GM12878 (cell line): ENCODE measurements around the gene PTPRN2. TPM values are rescaled to one million over a fixed set of nuclear protein-coding genes. Genes with fewer than 3 reads are reported as not detected.

Experiments
- ATAC-seq: fragments of 200-7000 bp; cut with Tn5 transposase; 3 replicates; pipeline ENCODE4 v1.9.1; 2020; ENCODE audit warnings: mild to moderate bottlenecking, moderate library complexity
- BruUV-seq: library from RNA; stranded (reverse); fragments of 400-500 nt; replicated peaks from 2 replicates; lab custom pipeline; 2021; lab: Mats Ljungman, UMichigan
- CTCF ChIA-PET: fragments of 300-600 bp; sonication (Branson Sonifier 250); formaldehyde crosslinking; extraction: SDS; loops from one replicate; lab custom pipeline; 2021; ENCODE audit warnings: inconsistent platforms; lab: Yijun Ruan, JAX
- POLR2A ChIA-PET: fragments of 350-600 bp; formaldehyde crosslinking; extraction: SDS; loops from one replicate; lab custom pipeline; 2021; ENCODE audit warnings: inconsistent platforms; lab: Charles Lee
- RAD21 ChIA-PET: fragments of 300-600 bp; sonication (Branson Sonifier 250); formaldehyde crosslinking; loops from one replicate; lab custom pipeline; 2023; ENCODE audit warnings: antibody characterized with exemption; ENCODE audit not compliant: unreplicated experiment; lab: Charles Lee
- SMC1A ChIA-PET: fragments of 300-600 bp; sonication (Branson Sonifier 250); formaldehyde crosslinking; loops from one replicate; lab custom pipeline; 2023; ENCODE audit not compliant: unreplicated experiment, uncharacterized antibody; lab: Charles Lee
- DNase-seq: peaks from one replicate; pipeline ENCODE4 v3.0.0-alpha.2; 2011; ENCODE audit warnings: low read depth, low spot score
- FAIRE-seq: peaks from 3 replicates; lab custom pipeline; 2011; peaks lifted over from hg19 to GRCh38; lab: Jason Lieb, UNC
- H2AFZ ChIP-seq: 2 replicates; pipeline ENCODE4 v1.6.0; 2011; ENCODE audit warnings: low read depth, low read length, control low read depth; ENCODE audit not compliant: control insufficient read depth
- H3K27ac ChIP-seq: 2 replicates; pipeline ENCODE4 v1.5.1; 2011; ENCODE audit warnings: control low read depth; ENCODE audit not compliant: control insufficient read depth, insufficient read depth
- H3K27me3 ChIP-seq, 2 experiments: replicated peaks in 1 of 2; 2 replicates each; pipeline versions ENCODE4 v1.6.0 to v1.6.1; 2011; ENCODE audit warnings: low read length in 1 of 2; ENCODE audit not compliant: control insufficient read depth in 2 of 2, insufficient read depth in 2 of 2
- H3K36me3 ChIP-seq, 2 experiments: 2 replicates each; pipeline ENCODE4 v1.5.1; 2011; ENCODE audit warnings: low read length in 1 of 2; ENCODE audit not compliant: control insufficient read depth in 2 of 2, insufficient read depth in 2 of 2
- H3K4me1 ChIP-seq: 2 replicates; pipeline ENCODE4 v1.6.1; 2011; ENCODE audit warnings: mild to moderate bottlenecking, low read length, moderate library complexity, mixed read lengths; ENCODE audit not compliant: control insufficient read depth, insufficient read depth
- H3K4me2 ChIP-seq: 2 replicates; pipeline ENCODE4 v1.6.0; 2011; ENCODE audit warnings: control low read depth; ENCODE audit not compliant: control insufficient read depth, insufficient read depth
- H3K4me3 ChIP-seq: fragments of 200-600 bp; sonication (generic); 2 replicates; pipeline ENCODE4 v1.5.1; 2016
- H3K79me2 ChIP-seq: 2 replicates; pipeline ENCODE4 v1.6.0; 2011; ENCODE audit warnings: low read length; ENCODE audit not compliant: control insufficient read depth, insufficient read depth
- H3K9ac ChIP-seq: 2 replicates; pipeline ENCODE4 v1.8.0; 2011; ENCODE audit warnings: low read length, control low read depth, mixed read lengths; ENCODE audit not compliant: control insufficient read depth, insufficient read depth
- H3K9me3 ChIP-seq: replicated peaks from 3 replicates; pipeline ENCODE4 v1.5.1; 2011; ENCODE audit warnings: mild to moderate bottlenecking, low read length; ENCODE audit not compliant: control insufficient read depth, insufficient read depth
- H4K20me1 ChIP-seq: 2 replicates; pipeline ENCODE4 v1.6.0; 2011; ENCODE audit not compliant: control insufficient read depth, insufficient read depth
- BACH1 ChIP-seq: fragments of 450-650 bp; IDR thresholded peaks from 2 replicates; pipeline ENCODE4 v1.6.1; 2017; ENCODE audit warnings: mild to moderate bottlenecking, borderline replicate concordance
- CBX3 ChIP-seq: fragments of 200-600 bp; sonication (generic); IDR thresholded peaks from 2 replicates; pipeline ENCODE4 v1.6.1; 2016; ENCODE audit warnings: low read depth, borderline replicate concordance
- EZH2 ChIP-seq: IDR thresholded peaks from 2 replicates; pipeline ENCODE4 v1.6.1; 2012; ENCODE audit warnings: low read depth, mild to moderate bottlenecking, control low read depth, inconsistent platforms, low read length, borderline replicate concordance; ENCODE audit not compliant: control insufficient read depth
- HDAC6 ChIP-seq: fragments of 200-600 bp; sonication (generic); IDR thresholded peaks from one replicate; pipeline ENCODE4 v1.8.0; 2017; ENCODE audit warnings: antibody characterized with exemption; ENCODE audit not compliant: unreplicated experiment
- MTA3 ChIP-seq: IDR thresholded peaks from 2 replicates; pipeline ENCODE4 v1.6.1; 2012; ENCODE audit warnings: low read length, inconsistent platforms, borderline replicate concordance
- NR2C1 ChIP-seq: fragments of 450-650 bp; IDR thresholded peaks from 2 replicates; pipeline ENCODE4 v1.6.1; 2017; ENCODE audit warnings: antibody characterized with exemption, mild to moderate bottlenecking, moderate library complexity
- POLR2AphosphoS2 ChIP-seq: IDR thresholded peaks from 2 replicates; pipeline ENCODE4 v1.6.1; 2011; ENCODE audit warnings: low read depth, mild to moderate bottlenecking, low read length, improper control_type of control experiment, moderate library complexity
- RAD21 ChIP-seq: IDR thresholded peaks from 2 replicates; pipeline ENCODE4 v1.6.1; 2011; ENCODE audit warnings: mild to moderate bottlenecking, low read depth, low read length, moderate library complexity; ENCODE audit not compliant: insufficient read depth
- RELA ChIP-seq: fragments of 450-650 bp; IDR thresholded peaks from 2 replicates; pipeline ENCODE4 v1.8.0; 2014; ENCODE audit warnings: borderline replicate concordance; ENCODE audit not compliant: partially characterized antibody
- SMAD1 ChIP-seq: fragments of 450-650 bp; IDR thresholded peaks from 2 replicates; pipeline ENCODE4 v1.6.1; 2018; ENCODE audit warnings: mild to moderate bottlenecking, low read depth; ENCODE audit not compliant: partially characterized antibody
- SP1 ChIP-seq: IDR thresholded peaks from one replicate; pipeline ENCODE4 v1.6.1; 2011; ENCODE audit warnings: low read depth, low read length
- SUZ12 ChIP-seq: fragments of 200-600 bp; sonication (generic); IDR thresholded peaks from one replicate; pipeline ENCODE4 v1.6.1; 2018; ENCODE audit warnings: antibody characterized with exemption, mild to moderate bottlenecking; ENCODE audit not compliant: unreplicated experiment
- TAF1 ChIP-seq: IDR thresholded peaks from 2 replicates; pipeline ENCODE4 v1.6.1; 2011; ENCODE audit warnings: mild to moderate bottlenecking, low read depth, low read length, borderline replicate concordance
- WGBS: methylation state at CpG from one replicate; pipeline ENCODE4 v1.1.6; 2016; ENCODE audit warnings: low lambda C conversion rate; ENCODE audit not compliant: insufficient replicate concordance, insufficient coverage; ENCODE audit errors: missing lambda C conversion rate; 5-methylcytosine and 5-hydroxymethylcytosine counted together
- in situ Hi-C: fragments of 300-500 bp; cut with MboI; formaldehyde crosslinking; loops from 9 replicates; pipeline ENCODE4 v1.14.3; 2018; ENCODE audit warnings: mixed read lengths
- intact Hi-C: fragments of 100-400 bp; cut with micrococcal nuclease; formaldehyde crosslinking; loops from one replicate; pipeline ENCODE4 v1.14.2; 2022; ENCODE audit not compliant: unreplicated experiment
- polyA plus RNA-seq, 11 experiments: library from polyadenylated mRNA; depleted of rRNA in 4 of 11; unstranded in 6 of 11; stranded (reverse) in 5 of 11; fragments of >200 nt; fragmentation: Nextera tagmentation in 4 of 11; fragmentation: Illumina TruSeq in 1 of 11; extraction: Ambion mirVana in 4 of 11; extraction: Trizol in 1 of 11; gene quantifications; 1 replicate in 1 of 11; 2 replicates in 10 of 11; pipeline versions ENCODE4 v1.2.1 to v1.2.3, GENCODE V29; 2011 to 2016; ENCODE audit warnings: inconsistent platforms in 2 of 11, missing spikeins in 2 of 11, low read depth in 1 of 11
- total RNA-seq, 4 experiments: library from RNA; depleted of rRNA in 3 of 4; stranded (reverse); fragments of >200 nt in 3 of 4; fragmentation: Illumina TruSeq in 1 of 4; extraction: Trizol in 1 of 4; gene quantifications; 2 replicates each; pipeline versions ENCODE4 v1.2.1 to v1.2.3, GENCODE V29; 2013 to 2021
- TF ChIP-seq, protein P1 (sequence below): fragments of 150-350 bp; IDR thresholded peaks from 2 replicates; pipeline ENCODE4 v1.6.1; 2014; ENCODE audit warnings: mild to moderate bottlenecking, low read depth, low read length
- TF ChIP-seq, protein P2 (sequence below): IDR thresholded peaks from 2 replicates; pipeline ENCODE4 v1.6.1; 2011; ENCODE audit warnings: mild to moderate bottlenecking, low read depth, low read length, moderate library complexity; ENCODE audit not compliant: insufficient replicate concordance

The PTPRN2 gene
- total and polyA plus RNA-seq, 10 of the 15 experiments (the other 5 are each of a cell fraction or from before 2014, with no cell fraction given) = 5.4 TPM; not detected in 9

DNA sequence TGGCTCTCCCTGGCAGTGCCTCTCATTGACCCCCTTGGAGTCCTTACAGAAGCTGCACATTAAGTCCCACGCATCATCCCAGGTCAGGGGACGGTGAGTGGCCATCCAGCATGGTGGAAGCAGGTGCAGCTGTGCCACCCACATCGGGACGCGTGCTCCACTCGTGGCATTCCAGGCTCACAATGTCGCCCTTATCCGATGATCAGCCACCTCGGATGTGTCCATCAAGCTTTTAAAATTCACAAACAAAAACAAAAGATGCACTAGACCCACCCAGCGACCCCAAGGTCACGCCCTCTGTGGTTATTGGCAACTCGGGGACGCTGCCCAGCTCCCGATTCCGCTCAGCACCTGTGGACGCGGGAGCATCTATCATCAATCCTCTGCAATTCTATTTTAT is 530.9 kb downstream of the PTPRN2 start:
- ChIA-PET SMC1A (no interaction called here), POLR2A (no interaction called here), CTCF (no interaction called here), RAD21 (no interaction called here)
- no peak overlapping the region for H3K27ac ChIP-seq
- H3K9ac ChIP-seq = no peak overlapping the region
- H3K4me3 ChIP-seq = no peak overlapping the region
- WGBS = 60% methylated on average over 17 of the region's 17 CpGs
- in situ Hi-C loops = no loop called here
- no peak for FAIRE-seq
- no TSS peak for BruUV-seq
- H3K4me2 ChIP-seq = no peak overlapping the region
- ATAC-seq = no peak
- no peaks in the 10 kb centered on the region for H3K79me2 ChIP-seq
- TF ChIP-seq SUZ12 = no peak
- no peak for TF ChIP-seq HDAC6
- TF ChIP-seq BACH1 = no peak
- no peak for TF ChIP-seq MTA3
- TF ChIP-seq EZH2 = no peak
- TF ChIP-seq RELA = no peak
- TF ChIP-seq, protein P1, sequence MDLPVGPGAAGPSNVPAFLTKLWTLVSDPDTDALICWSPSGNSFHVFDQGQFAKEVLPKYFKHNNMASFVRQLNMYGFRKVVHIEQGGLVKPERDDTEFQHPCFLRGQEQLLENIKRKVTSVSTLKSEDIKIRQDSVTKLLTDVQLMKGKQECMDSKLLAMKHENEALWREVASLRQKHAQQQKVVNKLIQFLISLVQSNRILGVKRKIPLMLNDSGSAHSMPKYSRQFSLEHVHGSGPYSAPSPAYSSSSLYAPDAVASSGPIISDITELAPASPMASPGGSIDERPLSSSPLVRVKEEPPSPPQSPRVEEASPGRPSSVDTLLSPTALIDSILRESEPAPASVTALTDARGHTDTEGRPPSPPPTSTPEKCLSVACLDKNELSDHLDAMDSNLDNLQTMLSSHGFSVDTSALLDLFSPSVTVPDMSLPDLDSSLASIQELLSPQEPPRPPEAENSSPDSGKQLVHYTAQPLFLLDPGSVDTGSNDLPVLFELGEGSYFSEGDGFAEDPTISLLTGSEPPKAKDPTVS = no peak
- no peak for TF ChIP-seq SMAD1
- no peak for TF ChIP-seq RAD21
- no peak for TF ChIP-seq CBX3
- no peak for TF ChIP-seq TAF1
- no peak for TF ChIP-seq POLR2AphosphoS2
- no peak for TF ChIP-seq NR2C1
- TF ChIP-seq, protein P2, sequence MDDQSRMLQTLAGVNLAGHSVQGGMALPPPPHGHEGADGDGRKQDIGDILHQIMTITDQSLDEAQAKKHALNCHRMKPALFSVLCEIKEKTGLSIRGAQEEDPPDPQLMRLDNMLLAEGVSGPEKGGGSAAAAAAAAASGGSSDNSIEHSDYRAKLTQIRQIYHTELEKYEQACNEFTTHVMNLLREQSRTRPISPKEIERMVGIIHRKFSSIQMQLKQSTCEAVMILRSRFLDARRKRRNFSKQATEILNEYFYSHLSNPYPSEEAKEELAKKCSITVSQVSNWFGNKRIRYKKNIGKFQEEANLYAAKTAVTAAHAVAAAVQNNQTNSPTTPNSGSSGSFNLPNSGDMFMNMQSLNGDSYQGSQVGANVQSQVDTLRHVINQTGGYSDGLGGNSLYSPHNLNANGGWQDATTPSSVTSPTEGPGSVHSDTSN = no peak
- no peak for TF ChIP-seq SP1
- H3K4me1 ChIP-seq = no peaks in the 10 kb centered on the region
- H3K9me3 ChIP-seq = no peaks in the 10 kb centered on the region; the same call in 2 of the 3 replicates
- H4K20me1 ChIP-seq = no peaks in the 10 kb centered on the region
- H3K36me3 ChIP-seq = no peaks in the 10 kb centered on the region
- DNase-seq = no peak
- intact Hi-C loops = no loop called here
- no peak overlapping the region for H2AFZ ChIP-seq
- no peaks in the 10 kb centered on the region for H3K27me3 ChIP-seq
